Astrocyte (in vitro differentiated cells and primary cell): ENCODE measurements around the gene USP17L30. TPM values are rescaled to one million over a fixed set of nuclear protein-coding genes. Genes with fewer than 3 reads are reported as not detected.

Source experiments
- DNase-seq: peaks from one replicate; pipeline ENCODE4 v3.0.0-alpha.2; 2010; ENCODE audit warnings: low read depth
- FAIRE-seq: peaks from 2 replicates; lab custom pipeline; 2011; peaks lifted over from hg19 to GRCh38; lab: Jason Lieb, UNC
- H2AFZ ChIP-seq: 2 replicates; pipeline ENCODE4 v1.6.0; 2012; ENCODE audit warnings: low read depth, low read length, inconsistent platforms
- H3K27ac ChIP-seq: 2 replicates; pipeline ENCODE4 v1.5.1; 2011; ENCODE audit warnings: low read depth, low read length, inconsistent platforms
- H3K27me3 ChIP-seq: 2 replicates; pipeline ENCODE4 v1.6.0; 2011; ENCODE audit warnings: low read length, inconsistent platforms; ENCODE audit not compliant: insufficient read depth
- H3K36me3 ChIP-seq: 2 replicates; pipeline ENCODE4 v1.5.1; 2011; ENCODE audit warnings: low read length, inconsistent platforms; ENCODE audit not compliant: insufficient read depth
- H3K4me1 ChIP-seq: 2 replicates; pipeline ENCODE4 v1.5.1; 2011; ENCODE audit warnings: low read length, inconsistent platforms; ENCODE audit not compliant: insufficient read depth
- H3K4me2 ChIP-seq: 2 replicates; pipeline ENCODE4 v1.6.0; 2012; ENCODE audit warnings: low read length, inconsistent platforms
- H3K4me3 ChIP-seq: 2 replicates; pipeline ENCODE4 v1.5.1; 2011; ENCODE audit warnings: low read depth, mild to moderate bottlenecking, low read length, inconsistent platforms; ENCODE audit not compliant: insufficient read depth
- H3K79me2 ChIP-seq: 2 replicates; pipeline ENCODE4 v1.6.0; 2012; ENCODE audit warnings: mild to moderate bottlenecking, low read length, inconsistent platforms; ENCODE audit not compliant: insufficient read depth
- H3K9ac ChIP-seq: 2 replicates; pipeline ENCODE4 v1.6.0; 2012; ENCODE audit warnings: mild to moderate bottlenecking, low read length, inconsistent platforms
- H3K9me3 ChIP-seq: 2 replicates; pipeline ENCODE4 v1.5.1; 2012; ENCODE audit warnings: low read depth, mild to moderate bottlenecking, low read length, inconsistent platforms; ENCODE audit not compliant: insufficient read depth
- H4K20me1 ChIP-seq: 2 replicates; pipeline ENCODE4 v1.6.0; 2012; ENCODE audit warnings: low read length, inconsistent platforms; ENCODE audit not compliant: insufficient read depth
- H3K27ac Mint-ChIP-seq: one replicate; pipeline ENCODE4 v1.8.0; 2021; ENCODE audit warnings: mild to moderate bottlenecking, mixed read lengths; ENCODE audit not compliant: unreplicated experiment
- H3K27me3 Mint-ChIP-seq: one replicate; pipeline ENCODE4 v1.8.0; 2021; ENCODE audit warnings: low read depth, mixed read lengths; ENCODE audit not compliant: unreplicated experiment
- H3K36me3 Mint-ChIP-seq: one replicate; pipeline ENCODE4 v1.8.0; 2021; ENCODE audit warnings: low read depth, mixed read lengths; ENCODE audit not compliant: unreplicated experiment
- H3K4me1 Mint-ChIP-seq: one replicate; pipeline ENCODE4 v1.8.0; 2021; ENCODE audit warnings: low read depth, mixed read lengths; ENCODE audit not compliant: unreplicated experiment
- H3K4me3 Mint-ChIP-seq: one replicate; pipeline ENCODE4 v1.8.0; 2021; ENCODE audit warnings: mild to moderate bottlenecking, moderate library complexity, mixed read lengths; ENCODE audit not compliant: unreplicated experiment
- H3K9me3 Mint-ChIP-seq: one replicate; pipeline ENCODE4 v1.8.0; 2021; ENCODE audit warnings: mild to moderate bottlenecking, mixed read lengths; ENCODE audit not compliant: unreplicated experiment
- EZH2 ChIP-seq: IDR thresholded peaks from 2 replicates; pipeline ENCODE4 v1.6.1; 2012; ENCODE audit warnings: mild to moderate bottlenecking, low read length, inconsistent platforms; ENCODE audit not compliant: insufficient read depth
- total RNA-seq: library from RNA; stranded (reverse); gene quantifications from 2 replicates; pipeline ENCODE4 v1.2.1, GENCODE V29; 2021
- TF ChIP-seq, protein P1 (sequence below): IDR thresholded peaks from 2 replicates; pipeline ENCODE4 v1.5.1; 2011; ENCODE audit warnings: low read depth, mild to moderate bottlenecking, inconsistent platforms, low read length, moderate library complexity; ENCODE audit not compliant: insufficient read depth

Gene USP17L30
- total RNA-seq, 1 donor from 2014 or later = not detected

GRCh38 chr4:9409793-9410192, 46.9 kb downstream of the USP17L30 start:
- Histone ChIP-seq H2AFZ (no peak overlapping the region), H3K4me1 (no peaks in the 10 kb centered on the region), H3K9me3 (no peaks in the 10 kb centered on the region), H4K20me1 (no peaks in the 10 kb centered on the region), H3K4me2 (no peak overlapping the region), H3K36me3 (no peaks in the 10 kb centered on the region), H3K9ac (no peak overlapping the region), H3K4me3 (no peak overlapping the region), H3K27me3 (no peaks in the 10 kb centered on the region), H3K79me2 (no peaks in the 10 kb centered on the region), H3K27ac (no peak overlapping the region)
- no peaks in the 10 kb centered on the region for H3K4me1 Mint-ChIP-seq
- TF ChIP-seq EZH2 = no peak
- TF ChIP-seq, protein P1, sequence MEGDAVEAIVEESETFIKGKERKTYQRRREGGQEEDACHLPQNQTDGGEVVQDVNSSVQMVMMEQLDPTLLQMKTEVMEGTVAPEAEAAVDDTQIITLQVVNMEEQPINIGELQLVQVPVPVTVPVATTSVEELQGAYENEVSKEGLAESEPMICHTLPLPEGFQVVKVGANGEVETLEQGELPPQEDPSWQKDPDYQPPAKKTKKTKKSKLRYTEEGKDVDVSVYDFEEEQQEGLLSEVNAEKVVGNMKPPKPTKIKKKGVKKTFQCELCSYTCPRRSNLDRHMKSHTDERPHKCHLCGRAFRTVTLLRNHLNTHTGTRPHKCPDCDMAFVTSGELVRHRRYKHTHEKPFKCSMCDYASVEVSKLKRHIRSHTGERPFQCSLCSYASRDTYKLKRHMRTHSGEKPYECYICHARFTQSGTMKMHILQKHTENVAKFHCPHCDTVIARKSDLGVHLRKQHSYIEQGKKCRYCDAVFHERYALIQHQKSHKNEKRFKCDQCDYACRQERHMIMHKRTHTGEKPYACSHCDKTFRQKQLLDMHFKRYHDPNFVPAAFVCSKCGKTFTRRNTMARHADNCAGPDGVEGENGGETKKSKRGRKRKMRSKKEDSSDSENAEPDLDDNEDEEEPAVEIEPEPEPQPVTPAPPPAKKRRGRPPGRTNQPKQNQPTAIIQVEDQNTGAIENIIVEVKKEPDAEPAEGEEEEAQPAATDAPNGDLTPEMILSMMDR = no peak
- H3K4me3 Mint-ChIP-seq = no peak overlapping the region
- DNase-seq = no peak
- H3K27me3 Mint-ChIP-seq = peaks cover 2% of the 10 kb centered on the region
- peaks cover 5% of the 10 kb centered on the region for H3K9me3 Mint-ChIP-seq
- H3K27ac Mint-ChIP-seq = no peak overlapping the region
- FAIRE-seq = no peak
- H3K36me3 Mint-ChIP-seq = no peaks in the 10 kb centered on the region

Other genes starting within 250 kb of the USP17L30 start
- gene FAM90A26, start 192.7 kb upstream of the USP17L30 start, total RNA-seq = not detected in 2 replicates
- not detected in 2 replicates for gene USP17L10, start 152.5 kb upstream of the USP17L30 start, total RNA-seq
- gene USP17L11, start 147.7 kb upstream of the USP17L30 start, total RNA-seq = not detected in 2 replicates
- gene USP17L12, start 143.0 kb upstream of the USP17L30 start, total RNA-seq = not detected in 2 replicates
- not detected in 2 replicates for gene USP17L13, start 138.2 kb upstream of the USP17L30 start, total RNA-seq
- not detected in 2 replicates for gene USP17L15, start 128.7 kb upstream of the USP17L30 start, total RNA-seq
- gene USP17L17, start 119.2 kb upstream of the USP17L30 start, total RNA-seq = not detected in 2 replicates
- not detected in 2 replicates for gene USP17L18, start 114.5 kb upstream of the USP17L30 start, total RNA-seq
- not detected in 2 replicates for gene USP17L19, start 109.8 kb upstream of the USP17L30 start, total RNA-seq
- not detected in 2 replicates for gene USP17L20, start 105.0 kb upstream of the USP17L30 start, total RNA-seq
- not detected in 2 replicates for gene USP17L21, start 100.3 kb upstream of the USP17L30 start, total RNA-seq
- gene USP17L22, start 95.5 kb upstream of the USP17L30 start, total RNA-seq = not detected in 2 replicates
- not detected in 2 replicates for gene USP17L24, start 38.0 kb upstream of the USP17L30 start, total RNA-seq
- not detected in 2 replicates for gene USP17L25, start 33.2 kb upstream of the USP17L30 start, total RNA-seq
- gene USP17L26, start 28.5 kb upstream of the USP17L30 start, total RNA-seq = not detected in 2 replicates
- not detected in 2 replicates for gene USP17L5, start 23.7 kb upstream of the USP17L30 start, total RNA-seq
- not detected in 2 replicates for gene USP17L27, start 19.0 kb upstream of the USP17L30 start, total RNA-seq
- gene USP17L28, start 14.2 kb upstream of the USP17L30 start, total RNA-seq = not detected in 2 replicates
- not detected in 2 replicates for gene USP17L29, start 9.5 kb upstream of the USP17L30 start, total RNA-seq
- gene DEFB131A, start 81.3 kb downstream of the USP17L30 start, total RNA-seq = not detected in 2 replicates